HG03108 (cell line): ENCODE results near the gene KLHDC10.
"Not testable (repeated sequence)": the region's sequence is repeated elsewhere in the genome, so short reads cannot be mapped to it uniquely, and the experiment has no call there.

ENCODE experiments used
- ATAC-seq: cut with Tn5 transposase; IDR thresholded peaks from one replicate; pipeline ENCODE4 v1.9.1; 2021; ENCODE audit warnings: moderate library complexity; ENCODE audit not compliant: unreplicated experiment

Gene KLHDC10

GRCh38 chr7:130152493-130153210 lies 82.3 kb downstream of the KLHDC10 start:
- no peak for ATAC-seq

GRCh38 chr7:130153211-130153908 lies 83.0 kb downstream of the KLHDC10 start:
- no peak for ATAC-seq

- no peak for ATAC-seq
These were observed 83.8 kb downstream of the KLHDC10 start for GRCh38 chr7:130154131-130154500.

- ATAC-seq: no peak
These were observed 84.4 kb downstream of the KLHDC10 start for GRCh38 chr7:130154501-130155317.

GRCh38 chr7:130156140-130156539 lies 85.8 kb downstream of the KLHDC10 start:
- no peak for ATAC-seq

- no peak for ATAC-seq
These were observed 87.4 kb downstream of the KLHDC10 start for GRCh38 chr7:130157700-130158099.

GRCh38 chr7:130160023-130160422 lies 89.7 kb downstream of the KLHDC10 start:
- ATAC-seq: no peak

- no peak for ATAC-seq
These were observed 90.1 kb downstream of the KLHDC10 start for GRCh38 chr7:130160455-130160854.

- ATAC-seq: no peak
These were observed 91.9 kb downstream of the KLHDC10 start for GRCh38 chr7:130162196-130162595.

GRCh38 chr7:130174237-130174959 lies 104.1 kb downstream of the KLHDC10 start:
- ATAC-seq: no peak

GRCh38 chr7:130178251-130178650 lies 107.9 kb downstream of the KLHDC10 start:
- ATAC-seq: no peak

- ATAC-seq: no peak
These were observed 109.3 kb downstream of the KLHDC10 start for GRCh38 chr7:130179631-130180030.

GRCh38 chr7:130180571-130181262 lies 110.4 kb downstream of the KLHDC10 start:
- ATAC-seq: no peak

- no peak for ATAC-seq
These were observed 110.9 kb downstream of the KLHDC10 start for GRCh38 chr7:130181263-130181605.

GRCh38 chr7:130182990-130183389 lies 112.7 kb downstream of the KLHDC10 start:
- ATAC-seq: peak; percentile 78

- ATAC-seq: not testable (repeated sequence)
These were observed 114.0 kb downstream of the KLHDC10 start for GRCh38 chr7:130184349-130184748.
